Mesenteric fat pad (tissue), 1 donor: ENCODE measurements around the gene HOGA1. TPM values are rescaled to one million over a fixed set of nuclear protein-coding genes. Genes with fewer than 3 reads are reported as not detected.
"Not testable (repeated sequence)": the region's sequence is repeated elsewhere in the genome, so short reads cannot be mapped to it uniquely, and the experiment has no call there.

Experiments
- DNase-seq: peaks from one replicate; pipeline ENCODE4 v3.0.0-alpha.2; 2020; ENCODE audit warnings: low spot score
- total RNA-seq: library from RNA; stranded (reverse); fragmentation: NEBNext Ultra II Directional; extraction: Animal tissue kit (Norgen Biotek cat#: 25700); gene quantifications from one replicate; pipeline ENCODE4 v1.2.1, GENCODE V29; 2021
- donor health status: DM: yes; HTN: yes; CAD: no.

HOGA1 gene
- total RNA-seq, 1 donor from 2014 or later = 3.8 TPM

DNA sequence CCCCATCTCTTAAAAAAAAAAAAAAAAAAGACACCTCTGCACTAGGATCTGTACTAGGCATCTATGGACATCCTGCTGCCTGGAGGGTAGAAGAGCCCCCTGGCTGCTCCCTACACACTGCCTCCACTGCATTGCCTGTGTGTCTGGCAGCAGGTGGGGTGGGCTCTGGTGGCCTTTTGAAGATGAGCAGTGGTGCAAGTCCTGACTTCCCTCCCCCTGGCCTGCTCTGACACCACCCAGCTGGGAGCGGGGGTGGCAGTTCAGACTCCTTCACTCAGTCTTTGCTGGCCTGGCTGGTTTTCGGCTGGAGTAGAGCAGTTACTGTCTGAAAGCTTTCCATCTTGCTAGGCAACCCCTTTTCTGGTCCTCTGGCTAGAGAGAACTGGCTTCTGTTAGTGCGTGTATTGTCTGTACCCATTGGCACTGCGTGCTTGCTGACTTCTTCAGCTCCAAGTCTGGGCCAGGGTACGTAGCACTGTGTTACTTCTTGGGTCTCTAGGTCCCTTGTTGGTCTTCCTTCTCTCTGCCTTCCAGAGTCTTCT, 23.0 kb downstream of the HOGA1 start:
- DNase-seq = no peak

DNA sequence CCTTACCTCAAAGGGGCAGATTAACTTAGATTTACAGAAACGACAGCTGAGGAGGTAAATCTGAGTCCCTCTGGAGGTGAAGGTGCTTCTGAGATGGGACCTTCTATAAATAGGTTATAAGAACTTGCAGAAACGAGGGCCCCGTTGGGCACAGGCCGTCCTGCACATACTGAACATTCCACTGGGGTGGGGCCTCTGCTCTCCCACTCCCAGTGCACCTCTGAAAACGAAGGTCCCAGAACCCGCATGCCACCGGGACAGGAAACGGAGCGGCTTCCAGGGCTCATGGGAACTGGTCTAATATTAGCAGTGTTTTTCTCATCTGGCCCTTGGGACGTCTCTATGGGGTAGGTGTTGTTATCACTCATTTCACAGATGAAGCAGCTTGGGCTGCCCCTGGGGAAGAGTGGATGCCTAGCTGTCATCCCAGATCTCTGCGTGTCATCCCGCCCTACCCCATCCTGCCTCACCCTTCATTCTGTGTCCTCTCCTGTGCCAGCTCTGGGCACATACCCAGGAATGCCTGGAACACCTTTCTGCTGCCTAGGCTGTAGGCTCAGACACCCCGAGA, 24.9 kb downstream of the HOGA1 start:
- no peak for DNase-seq

DNA sequence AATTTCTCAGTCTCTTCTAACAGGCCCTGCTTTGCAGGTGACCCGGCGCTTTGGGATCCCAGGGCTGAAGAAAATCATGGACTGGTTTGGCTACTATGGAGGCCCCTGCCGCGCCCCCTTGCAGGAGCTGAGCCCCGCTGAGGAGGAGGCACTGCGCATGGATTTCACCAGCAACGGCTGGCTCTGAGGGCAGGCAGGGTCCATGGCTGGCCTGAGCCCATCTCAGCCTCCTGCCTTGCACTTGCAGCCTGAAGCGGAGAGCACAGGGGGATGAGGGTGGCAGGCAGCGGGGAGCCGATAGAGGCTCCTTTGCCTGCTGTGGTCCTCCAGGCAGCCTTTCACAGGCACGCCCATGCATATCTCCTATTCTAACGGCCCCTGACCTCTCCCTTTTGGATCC, 27.3 kb downstream of the HOGA1 start:
- DNase-seq = no peak

DNA sequence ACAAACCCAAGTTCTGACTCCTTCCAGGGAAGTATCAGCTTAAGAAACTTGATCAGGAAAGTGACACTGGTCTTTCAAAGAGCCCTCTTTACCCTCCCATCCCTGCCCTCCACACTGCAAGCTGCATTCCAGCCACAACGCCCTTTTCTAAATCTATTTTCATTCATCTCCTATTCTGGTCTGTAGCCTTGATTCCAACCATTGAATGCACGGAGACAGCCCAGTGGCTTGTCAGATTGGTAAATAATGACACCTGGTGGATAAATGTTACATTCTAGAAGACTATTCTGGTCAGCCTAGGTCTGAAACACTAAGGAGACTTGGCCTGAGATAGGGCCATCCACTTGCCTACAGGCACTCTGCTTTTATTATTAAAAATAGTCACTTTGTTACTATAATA, 28.2 kb downstream of the HOGA1 start:
- no peak for DNase-seq

DNA sequence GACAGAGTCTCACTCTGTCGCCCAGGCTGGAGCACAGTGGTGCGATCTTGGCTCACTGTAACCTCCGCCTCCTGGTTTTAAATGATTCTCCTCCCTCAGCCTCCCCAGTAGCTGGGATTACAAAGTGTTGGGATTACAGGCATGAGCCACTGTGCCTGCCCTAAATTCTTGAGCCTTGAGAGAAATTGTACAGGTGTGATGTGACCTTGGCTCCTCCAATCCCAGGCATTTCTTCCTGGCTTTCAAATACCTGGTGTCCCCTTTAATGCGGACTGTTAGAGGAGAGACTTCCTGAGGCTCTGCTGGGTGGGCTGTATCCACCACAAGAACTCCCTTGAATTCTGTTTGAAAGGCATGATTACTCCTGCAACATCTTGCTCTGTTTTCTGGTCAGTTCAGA, 34.1 kb downstream of the HOGA1 start:
- DNase-seq = no peak

DNA sequence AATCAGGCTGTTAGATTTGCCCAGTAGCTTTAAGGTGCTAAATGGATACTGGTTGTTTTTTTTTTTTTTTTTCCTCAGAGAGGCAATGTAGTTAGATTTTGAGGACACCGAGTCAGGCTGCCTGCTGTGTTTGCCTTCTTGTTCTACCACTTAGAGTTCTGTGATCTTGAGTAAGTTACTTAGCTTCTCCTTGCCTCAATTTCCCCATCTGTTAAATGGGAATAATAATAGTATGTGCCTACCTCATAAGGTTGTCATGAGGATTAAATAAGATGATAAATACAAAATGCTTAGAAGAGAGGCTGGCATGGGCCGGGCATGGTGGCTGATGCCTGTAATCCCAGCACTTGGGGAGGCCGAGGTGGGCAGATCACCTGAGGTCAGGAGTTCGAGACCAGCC, 34.5 kb downstream of the HOGA1 start:
- no peak for DNase-seq

DNA sequence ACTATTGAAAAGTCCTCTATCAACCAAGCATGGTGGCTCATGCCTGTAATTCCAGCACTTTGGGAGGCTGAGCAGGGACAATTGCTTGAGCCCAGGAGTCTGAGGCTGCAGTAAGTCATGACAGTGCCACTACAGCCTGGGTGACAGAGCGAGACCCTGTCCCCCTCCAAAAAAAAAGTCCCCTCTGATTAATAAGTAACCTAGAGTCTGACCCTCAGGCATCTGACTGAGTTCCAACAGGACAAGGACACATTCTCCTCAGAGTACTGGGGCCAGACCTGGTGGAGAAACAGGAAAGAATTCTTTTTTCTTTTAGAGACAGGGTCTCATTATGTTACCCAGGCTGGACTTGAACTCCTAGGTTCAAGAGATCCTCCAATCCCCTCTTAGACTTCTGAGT, 39.1 kb downstream of the HOGA1 start:
- no peak for DNase-seq

DNA sequence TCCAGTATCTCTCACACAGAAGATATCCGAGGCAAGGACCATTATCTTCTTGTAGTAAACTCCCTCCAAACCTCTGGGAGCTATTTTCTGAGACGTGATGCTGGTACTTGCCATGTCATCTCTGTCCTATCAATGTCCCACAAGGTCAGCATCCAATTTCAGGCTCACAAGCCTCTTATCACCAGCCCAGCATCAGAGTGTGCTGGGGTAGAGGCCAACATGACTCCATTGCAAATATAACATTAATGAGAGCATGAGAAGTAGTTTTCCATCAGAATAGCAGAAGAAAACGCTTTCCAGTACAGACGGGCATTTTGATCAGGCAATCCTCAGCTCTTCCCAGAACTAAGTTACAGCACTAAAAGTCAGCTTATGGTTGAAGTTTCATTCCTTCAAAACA, 43.5 kb downstream of the HOGA1 start:
- DNase-seq = no peak

DNA sequence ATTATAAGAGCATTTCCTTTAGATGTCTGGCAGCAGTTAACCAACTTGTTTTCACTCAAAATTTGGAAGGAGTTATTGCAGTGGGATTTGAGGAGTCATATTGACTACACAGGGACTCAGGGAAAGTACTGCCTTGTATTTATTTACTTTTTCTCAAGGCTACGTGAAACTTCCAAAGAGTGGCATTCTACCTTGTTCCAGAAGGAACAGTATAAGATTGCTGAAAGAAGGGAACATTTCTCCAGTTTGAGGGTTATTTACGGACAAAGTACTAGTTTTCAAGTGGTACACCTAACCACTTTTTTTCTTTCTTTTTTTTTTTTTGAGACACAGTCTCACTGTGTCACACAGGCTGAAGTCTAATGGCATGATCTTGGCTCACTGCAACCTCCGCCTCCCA, 44.0 kb downstream of the HOGA1 start:
- DNase-seq = no peak

DNA sequence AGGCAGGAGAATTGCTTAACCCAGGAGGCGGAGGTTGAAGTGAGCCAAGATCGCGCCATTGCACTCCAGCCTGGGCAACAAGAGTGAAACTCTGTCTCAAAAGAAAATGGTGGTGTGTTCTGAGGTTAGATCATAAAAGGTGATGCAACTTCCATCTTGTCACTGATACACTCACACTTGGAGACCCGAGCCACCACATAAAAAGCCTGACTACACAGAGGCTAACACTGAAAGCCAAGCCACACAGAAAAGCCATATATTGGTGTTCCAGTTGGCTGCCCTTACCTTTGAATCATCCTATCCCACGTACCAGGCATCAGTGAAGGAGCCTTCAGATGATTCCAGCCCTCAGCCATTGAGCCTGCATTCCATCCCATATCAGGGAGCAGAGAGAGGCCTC, 45.1 kb downstream of the HOGA1 start:
- DNase-seq = no peak

DNA sequence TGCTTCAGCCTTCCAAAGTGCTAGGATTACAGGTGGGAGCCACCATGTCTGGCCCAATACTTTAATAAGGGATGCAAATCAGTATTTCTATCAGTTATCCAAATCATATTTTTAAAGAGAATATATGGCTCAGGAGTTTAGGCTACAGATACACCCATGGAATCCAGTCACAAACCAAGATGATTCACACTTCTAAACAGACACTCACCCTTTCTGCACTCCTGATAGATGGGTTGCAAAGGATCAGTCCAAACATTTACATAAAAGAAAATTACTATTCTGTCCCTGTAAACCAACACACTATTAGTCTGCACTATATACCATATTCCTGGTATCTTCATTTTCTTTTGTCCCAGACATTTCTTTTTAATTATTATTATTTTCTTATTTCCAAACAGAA, 46.9 kb downstream of the HOGA1 start:
- no peak for DNase-seq

DNA sequence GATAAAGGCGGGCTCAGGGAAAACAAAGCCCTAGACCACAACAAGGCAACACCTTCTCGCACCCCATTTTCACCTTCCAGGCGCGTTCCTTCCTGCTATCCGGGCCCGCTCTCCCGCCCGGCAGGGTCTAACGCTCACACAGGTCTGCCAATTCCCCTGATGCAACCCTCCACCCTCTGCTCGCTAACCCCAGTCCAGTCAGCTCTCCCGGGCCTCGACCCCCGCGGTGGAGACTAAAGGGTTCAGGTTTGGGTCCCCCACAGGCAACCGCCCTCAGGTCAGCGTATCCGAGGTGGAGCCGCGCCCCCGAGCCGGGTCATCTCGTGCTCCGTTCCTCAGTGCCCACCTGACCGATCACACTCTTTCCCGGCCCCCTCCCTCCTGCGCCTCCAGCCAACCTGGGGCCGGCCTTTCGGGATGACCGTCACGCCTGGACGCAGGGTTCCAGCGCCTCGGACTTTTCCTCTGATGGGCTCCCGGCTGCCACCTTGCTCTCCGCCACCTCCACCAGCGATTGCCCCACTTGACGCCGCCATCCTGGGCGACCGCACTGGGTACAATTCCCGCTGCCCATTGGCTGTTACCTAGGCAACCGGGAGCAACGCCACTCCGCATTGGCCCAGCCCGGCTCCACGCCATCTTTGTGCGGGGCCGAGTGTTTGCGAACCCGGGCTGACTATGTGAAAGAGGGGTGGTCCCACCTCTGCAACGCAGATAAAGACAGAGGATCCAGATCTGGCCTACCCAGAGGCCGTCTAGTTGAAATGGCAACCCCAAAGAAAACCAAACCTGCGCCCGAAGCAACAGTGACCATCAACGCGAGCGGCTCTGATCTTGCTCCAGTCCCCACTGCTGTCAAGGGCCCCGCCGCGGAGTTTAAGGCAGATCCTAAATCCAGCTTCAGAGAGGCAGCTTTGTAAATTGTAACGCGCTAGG, 49.0 kb downstream of the HOGA1 start, which contains the start of gene MORN4:
Gene MORN4, minus strand, starts transcription at position 552 of the 936 bp plus-strand sequence. CDS start 13,847 bp downstream, outside the sequence.
- peak; percentile 97 for DNase-seq

DNA sequence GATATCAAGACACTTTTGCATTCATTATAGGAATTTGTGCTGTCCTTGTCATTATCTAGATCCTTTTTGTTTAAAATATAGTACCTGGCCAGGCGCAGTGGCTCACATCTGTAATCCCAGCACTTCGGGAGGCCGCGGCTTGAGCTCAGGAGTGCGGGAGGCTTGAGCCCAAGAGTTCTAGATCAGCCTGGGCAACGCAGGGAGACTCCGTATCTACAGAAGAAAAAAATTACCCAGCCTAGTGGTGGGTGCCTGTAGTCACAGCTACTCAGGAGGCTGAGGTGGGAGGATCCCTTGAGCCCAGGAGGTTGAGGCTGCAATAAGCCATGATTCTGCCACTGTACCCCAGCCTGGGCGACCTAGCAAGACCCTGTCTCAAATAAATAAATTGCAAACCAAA, 49.7 kb downstream of the HOGA1 start:
- DNase-seq = no peak

DNA sequence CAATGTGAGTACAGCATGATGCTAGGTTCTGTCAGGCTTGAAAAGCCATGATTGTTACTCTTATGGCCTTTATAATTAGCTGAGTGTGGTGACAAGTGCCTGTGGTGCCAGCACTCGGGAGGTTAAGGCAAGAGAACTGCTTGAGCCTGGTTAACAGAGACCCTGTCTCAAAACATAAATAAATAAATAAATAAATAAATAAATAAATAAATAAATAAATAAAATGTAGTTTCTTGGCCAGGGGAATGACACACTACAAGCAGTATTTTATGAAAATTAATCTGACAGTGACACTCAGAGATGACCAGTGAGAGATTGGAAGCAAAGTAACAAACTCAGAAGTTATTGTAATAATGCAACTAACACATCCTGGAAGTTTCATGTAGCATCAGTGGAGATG, 51.4 kb downstream of the HOGA1 start:
- DNase-seq = no peak

DNA sequence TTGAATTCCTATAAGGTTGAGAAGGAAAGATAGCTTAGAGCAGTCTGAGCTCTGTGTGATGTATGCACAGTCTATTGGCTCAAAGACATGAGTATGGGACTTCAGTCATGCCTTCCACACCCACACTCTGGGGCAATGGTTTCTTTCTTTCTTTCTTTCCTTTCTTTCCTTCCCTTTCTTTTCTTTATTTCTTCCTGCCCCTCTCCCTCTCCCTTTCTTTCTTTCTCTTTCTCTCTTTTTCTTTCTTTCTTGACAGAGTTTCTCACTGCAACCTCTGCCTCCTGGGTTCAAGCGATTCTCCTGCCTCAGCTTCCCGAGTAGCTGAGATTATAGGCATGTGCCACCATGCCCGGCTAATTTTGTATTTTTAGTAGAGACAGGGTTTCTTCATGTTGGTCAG, 54.9 kb downstream of the HOGA1 start:
- not testable (repeated sequence) for DNase-seq

DNA sequence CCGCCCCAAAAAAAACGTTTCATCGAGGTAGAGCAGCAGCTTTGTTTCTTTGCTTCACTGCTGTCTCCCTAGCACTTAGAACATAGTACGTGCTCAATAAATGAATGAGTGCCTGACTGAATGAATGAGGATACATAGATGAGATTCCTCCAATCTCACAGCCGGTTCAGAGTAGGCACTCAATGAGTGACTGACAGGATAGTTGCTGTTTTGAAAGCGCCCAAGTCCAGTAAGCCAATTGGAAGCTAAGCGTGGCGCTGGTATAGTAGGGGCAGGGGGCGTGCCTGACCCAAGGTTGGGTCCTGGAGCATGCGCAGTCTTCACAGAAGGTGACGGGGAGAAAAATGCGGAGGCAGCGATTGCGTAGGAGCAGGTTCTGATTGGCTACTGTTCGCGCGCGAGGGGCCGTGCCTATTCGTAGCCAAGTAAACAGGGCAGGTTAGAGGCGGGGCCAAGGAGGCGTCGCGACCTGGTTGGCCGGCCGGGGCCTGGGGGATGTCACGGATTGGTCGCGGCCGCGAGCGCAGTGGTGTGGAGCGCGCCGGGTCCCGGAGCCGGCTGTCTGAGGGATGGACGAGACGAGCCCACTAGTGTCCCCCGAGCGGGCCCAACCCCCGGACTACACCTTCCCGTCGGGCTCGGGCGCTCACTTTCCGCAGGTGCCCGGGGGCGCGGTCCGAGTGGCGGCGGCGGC, 56.1 kb downstream of the HOGA1 start, which contains the start of gene PI4K2A:
Gene PI4K2A, plus strand, starts transcription at position 498 of the 694 bp plus-strand sequence. Its CDS starts 72 bp downstream, at position 570.
- peak; percentile 99 for DNase-seq

DNA sequence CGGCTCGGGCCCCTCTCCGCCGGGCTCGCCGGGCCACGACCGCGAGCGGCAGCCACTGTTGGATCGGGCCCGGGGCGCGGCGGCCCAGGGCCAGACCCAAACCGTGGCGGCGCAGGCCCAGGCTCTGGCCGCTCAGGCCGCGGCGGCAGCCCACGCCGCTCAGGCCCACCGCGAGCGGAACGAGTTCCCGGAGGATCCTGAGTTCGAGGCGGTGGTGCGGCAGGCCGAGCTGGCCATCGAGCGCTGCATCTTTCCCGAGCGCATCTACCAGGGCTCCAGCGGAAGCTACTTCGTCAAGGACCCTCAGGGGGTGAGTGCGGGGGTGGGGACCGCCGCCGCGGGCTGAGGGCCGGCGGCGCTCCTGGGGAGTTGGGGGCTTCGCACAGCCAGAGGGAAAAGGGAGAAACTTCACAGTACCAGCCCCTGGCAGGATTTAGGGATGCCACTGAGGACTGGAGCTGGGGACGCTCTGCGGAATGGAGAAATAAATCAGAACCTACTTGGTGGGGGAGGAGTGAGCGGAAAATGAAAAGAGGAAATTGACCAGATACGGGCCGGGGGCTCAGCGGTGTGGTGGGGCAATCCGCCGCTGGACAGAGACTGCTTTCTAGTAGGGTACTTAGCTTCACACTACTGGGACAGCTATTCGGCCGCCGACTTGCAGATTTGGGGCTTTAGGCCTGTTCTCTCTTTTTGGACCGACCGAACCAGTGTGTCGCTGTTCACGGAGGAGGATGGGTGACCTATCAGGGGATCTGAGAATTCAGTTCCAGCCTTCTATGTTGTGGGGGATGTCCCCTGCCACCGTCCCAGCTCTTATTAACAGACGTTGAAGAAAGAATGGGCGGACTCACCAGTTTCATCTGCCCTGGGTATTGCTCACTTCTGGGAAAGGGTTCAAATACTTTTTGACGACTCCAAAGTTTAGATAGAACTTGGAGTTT, 57.0 kb downstream of the HOGA1 start:
- no peak for DNase-seq

DNA sequence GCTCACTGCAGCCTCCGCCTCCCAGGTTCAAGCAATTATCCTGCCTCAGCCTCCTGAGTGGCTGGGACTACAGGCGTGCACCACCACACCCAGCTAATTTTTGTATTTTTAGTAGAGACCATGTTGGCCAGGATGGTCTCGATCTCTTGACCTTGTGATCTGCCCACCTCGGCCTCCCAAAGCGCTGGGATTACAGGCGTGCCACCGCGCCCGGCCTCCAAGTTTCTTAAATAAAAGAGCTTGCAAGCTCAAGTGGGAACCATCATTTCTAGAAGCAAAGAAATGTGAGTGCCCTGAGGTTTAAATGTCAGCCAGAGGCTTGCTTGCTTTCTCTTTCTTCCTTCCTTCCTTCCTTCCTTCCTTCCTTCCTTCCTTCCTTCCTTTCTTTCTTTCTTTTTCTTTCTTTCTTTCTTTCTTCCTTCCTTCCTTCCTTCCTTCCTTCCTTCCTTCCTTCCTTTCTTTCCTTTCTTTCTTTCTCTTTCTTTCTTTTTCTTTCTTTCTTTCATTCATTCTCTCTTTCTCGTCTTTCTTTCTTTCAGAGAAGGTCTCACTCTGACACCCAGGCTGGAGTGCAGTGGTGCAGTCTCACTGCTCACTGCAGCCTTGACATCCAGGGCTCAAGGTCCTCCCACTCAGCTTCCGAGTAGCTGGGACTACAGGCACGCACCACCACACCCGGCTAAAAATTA, 58.4 kb downstream of the HOGA1 start:
- DNase-seq = not testable (repeated sequence)

DNA sequence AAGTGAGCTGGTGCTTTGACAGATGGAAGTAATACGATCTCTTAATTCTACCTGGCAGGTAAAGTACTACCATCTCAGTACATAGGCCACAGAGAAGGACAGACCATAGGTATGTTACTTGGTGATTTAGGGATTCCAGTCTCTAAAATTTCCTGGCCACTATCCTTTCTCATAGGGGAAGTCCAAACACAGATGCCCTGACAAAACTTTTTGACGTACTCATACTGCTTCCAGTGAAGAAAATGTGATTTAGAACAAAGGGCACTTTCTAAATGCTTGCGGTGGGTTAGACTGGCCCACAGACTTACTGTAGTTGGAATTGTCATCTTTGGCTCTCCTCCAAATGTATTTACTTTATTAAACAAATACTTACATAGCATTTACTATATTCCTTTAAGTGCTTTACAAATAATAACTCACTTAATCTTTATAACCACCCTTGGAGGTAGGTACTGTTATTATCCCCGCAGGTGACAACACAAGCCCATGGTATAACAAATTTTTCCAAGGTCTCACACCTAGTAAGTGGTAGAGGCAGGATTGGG, 59.3 kb downstream of the HOGA1 start:
- no peak for DNase-seq

DNA sequence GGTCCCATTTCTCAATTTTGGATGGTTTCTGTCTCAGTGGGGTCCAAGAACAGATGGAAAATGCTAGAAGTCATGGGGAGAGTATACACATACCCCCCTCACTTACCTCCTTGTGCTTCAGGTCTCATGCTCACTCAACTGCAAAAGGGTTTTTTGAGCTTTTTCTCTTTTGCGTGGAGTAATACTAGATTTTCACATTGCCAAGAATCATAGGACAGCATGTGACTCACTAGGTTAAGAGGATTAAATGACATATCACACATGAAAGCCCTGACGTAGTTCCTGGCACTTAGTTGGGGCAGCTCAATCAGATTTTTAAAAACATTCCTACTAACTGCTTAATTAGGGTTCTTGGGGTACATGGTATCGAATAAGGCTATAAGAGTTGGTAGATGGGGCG, 60.7 kb downstream of the HOGA1 start:
- DNase-seq = no peak
